ENCODE data around the gene XPOT. TPM values are rescaled to one million over a fixed set of nuclear protein-coding genes. Genes with fewer than 3 reads are reported as not detected.

XPOT gene
- total and polyA plus RNA-seq, 2 donors (not counting 1 experiment from before 2014, with no cell fraction given), result 11.7 to 48.8 TPM

GRCh38 chr12:64387197-64387816, 16.9 kb upstream of the XPOT start:
- no peak overlapping the region for H3K4me3 ChIP-seq (ENCODE audit: control extremely low read depth in 1 of 5, extremely low read depth in 1 of 5, insufficient read depth in 1 of 5, low read depth in 2 of 5, low read length in 4 of 5)
- TF ChIP-seq CTCF (IDR thresholded peaks at IDR 0.05) (no peak), EZH2 (IDR thresholded peaks at IDR 0.05; ENCODE audit: borderline replicate concordance, insufficient read depth, low read depth, low read length, poor library complexity, severe bottlenecking) (no peak)
- Mint-ChIP-seq H3K9me3 (ENCODE audit: insufficient read depth) (no peaks in the 10 kb centered on the region), H3K4me3 (no peak overlapping the region), H3K4me1 (peaks cover 6% of the 10 kb centered on the region), H3K27ac (no peak overlapping the region), H3K27me3 (peaks cover 19% of the 10 kb centered on the region)
- H3K27me3 ChIP-seq (replicated peaks in 1 of 4; ENCODE audit: control extremely low read depth in 1 of 4, control insufficient read depth in 3 of 4, insufficient read depth in 4 of 4, low read length in 3 of 4), result peaks cover 0 to 28% (median 9%) of the 10 kb centered on the region in 4 experiments
- H3K9ac ChIP-seq (ENCODE audit: low read length), result no peak overlapping the region
- intact Hi-C loops (cut with micrococcal nuclease), result no loop called here
- H4K20me1 ChIP-seq (ENCODE audit: control insufficient read depth, insufficient read depth, low read length, poor library complexity, severe bottlenecking), result no peaks in the 10 kb centered on the region
- POLR2A ChIA-PET, result no interaction called here
- H3K4me2 ChIP-seq (replicated peaks; ENCODE audit: low read depth, low read length, poor library complexity, severe bottlenecking), result no peak overlapping the region
- ATAC-seq (ENCODE audit: low read depth), result no peak
- H3K36me3 ChIP-seq (replicated peaks in 1 of 2; ENCODE audit: control extremely low read depth in 1 of 2, control insufficient read depth in 1 of 2, extremely low read depth in 1 of 2, insufficient read depth in 2 of 2, low read length in 1 of 2), result no peaks in the 10 kb centered on the region
- H3K9me3 ChIP-seq (ENCODE audit: control extremely low read depth in 1 of 3, control insufficient read depth in 2 of 3, insufficient read depth in 1 of 3, low read length in 2 of 3), result peaks cover 0 to 14% (median 0%) of the 10 kb centered on the region in 3 donors
- H3K79me2 ChIP-seq (ENCODE audit: control insufficient read depth, insufficient read depth, low read length), result no peaks in the 10 kb centered on the region
- H3K27ac ChIP-seq (ENCODE audit: low read length in 2 of 2), result no peak overlapping the region
- no peak overlapping the region for H2AFZ ChIP-seq (ENCODE audit: insufficient read depth, low read depth, low read length, poor library complexity, severe bottlenecking)
- no peak for DNase-seq
- WGBS (ENCODE audit: insufficient coverage), result 100% methylated on average over 1 of the region's 6 CpGs
- CTCF ChIA-PET, result interaction anchor here (0.6 kb wide), 1 partner anchor 10 kb away, joined by 3 read pairs; no protein-coding TSS in a partner anchor
- peaks cover 3 to 11% of the 10 kb centered on the region in 2 donors for H3K4me1 ChIP-seq (ENCODE audit: control insufficient read depth in 2 of 2, insufficient read depth in 2 of 2, low read length in 2 of 2)

- Histone ChIP-seq H3K36me3 (replicated peaks in 1 of 2; ENCODE audit: control extremely low read depth in 1 of 2, control insufficient read depth in 1 of 2, extremely low read depth in 1 of 2, insufficient read depth in 2 of 2, low read length in 1 of 2) (no peaks in the 10 kb centered on the region), H3K27me3 (replicated peaks in 1 of 4; ENCODE audit: control extremely low read depth in 1 of 4, control insufficient read depth in 3 of 4, insufficient read depth in 4 of 4, low read length in 3 of 4) (peaks cover 0 to 33% (median 12%) of the 10 kb centered on the region in 4 experiments), H3K4me3 (ENCODE audit: control extremely low read depth in 1 of 5, extremely low read depth in 1 of 5, insufficient read depth in 1 of 5, low read depth in 2 of 5, low read length in 4 of 5) (no peak overlapping the region), H4K20me1 (ENCODE audit: control insufficient read depth, insufficient read depth, low read length, poor library complexity, severe bottlenecking) (no peaks in the 10 kb centered on the region), H3K4me2 (replicated peaks; ENCODE audit: low read depth, low read length, poor library complexity, severe bottlenecking) (no peak overlapping the region), H3K4me1 (ENCODE audit: control insufficient read depth in 2 of 2, insufficient read depth in 2 of 2, low read length in 2 of 2) (peaks cover 3 to 11% of the 10 kb centered on the region in 2 donors), H3K27ac (ENCODE audit: low read length in 2 of 2) (no peak overlapping the region), H2AFZ (ENCODE audit: insufficient read depth, low read depth, low read length, poor library complexity, severe bottlenecking) (no peak overlapping the region), H3K9ac (ENCODE audit: low read length) (no peak overlapping the region), H3K9me3 (ENCODE audit: control extremely low read depth in 1 of 3, control insufficient read depth in 2 of 3, insufficient read depth in 1 of 3, low read length in 2 of 3) (peaks cover 0 to 14% (median 0%) of the 10 kb centered on the region in 3 donors), H3K79me2 (ENCODE audit: control insufficient read depth, insufficient read depth, low read length) (no peaks in the 10 kb centered on the region)
- H3K27me3 Mint-ChIP-seq, result peaks cover 24% of the 10 kb centered on the region
- H3K27ac Mint-ChIP-seq, result no peak overlapping the region
- ChIA-PET POLR2A (no interaction called here), CTCF (interaction anchor here (0.6 kb wide), 1 partner anchor 251 kb away, joined by 3 read pairs; no protein-coding TSS in a partner anchor)
- peaks cover 6% of the 10 kb centered on the region for H3K4me1 Mint-ChIP-seq
- DNase-seq (no peak), ATAC-seq (ENCODE audit: low read depth) (no peak)
- no peak overlapping the region for H3K4me3 Mint-ChIP-seq
- WGBS (ENCODE audit: insufficient coverage), result 88% methylated on average over 15 of the region's 18 CpGs
- intact Hi-C loops (cut with micrococcal nuclease), result no loop called here
- TF ChIP-seq EZH2 (IDR thresholded peaks at IDR 0.05; ENCODE audit: borderline replicate concordance, insufficient read depth, low read depth, low read length, poor library complexity, severe bottlenecking), result no peak
- no peak for TF ChIP-seq CTCF (IDR thresholded peaks at IDR 0.05)
- H3K9me3 Mint-ChIP-seq (ENCODE audit: insufficient read depth), result no peaks in the 10 kb centered on the region
Observed at GRCh38 chr12:64389154-64389553, 15.0 kb upstream of the XPOT start.

Data from B cell (primary cell).